Neuronal stem cell (in vitro differentiated cells): ENCODE measurements around the gene MRPL11. TPM values are rescaled to one million over a fixed set of nuclear protein-coding genes. Genes with fewer than 3 reads are reported as not detected.

ENCODE experiments used
- DNase-seq: peaks from one replicate; pipeline ENCODE4 v3.0.0-alpha.2; 2013; ENCODE audit warnings: low spot score
- H2AFZ ChIP-seq: one replicate; pipeline ENCODE4 v1.6.1; 2013; ENCODE audit warnings: mild to moderate bottlenecking, low read length, inconsistent platforms
- H2AK5ac ChIP-seq: 2 replicates; pipeline ENCODE4 v1.6.1; 2013; ENCODE audit warnings: low read depth, mild to moderate bottlenecking, inconsistent platforms, low read length, moderate library complexity, mixed read lengths
- H2BK120ac ChIP-seq: 2 replicates; pipeline ENCODE4 v1.6.1; 2013; ENCODE audit warnings: low read depth, mild to moderate bottlenecking, inconsistent platforms, low read length, moderate library complexity, mixed read lengths
- H2BK12ac ChIP-seq: one replicate; pipeline ENCODE4 v1.6.1; 2013; ENCODE audit warnings: low read length, inconsistent platforms
- H2BK15ac ChIP-seq: 2 replicates; pipeline ENCODE4 v1.6.1; 2013; ENCODE audit warnings: mild to moderate bottlenecking, low read length, inconsistent platforms, mixed read lengths
- H2BK5ac ChIP-seq: one replicate; pipeline ENCODE4 v1.6.1; 2013; ENCODE audit warnings: inconsistent platforms, mild to moderate bottlenecking, low read length, moderate library complexity
- H3K14ac ChIP-seq: one replicate; pipeline ENCODE4 v1.6.1; 2013; ENCODE audit warnings: low read length, inconsistent platforms
- H3K18ac ChIP-seq: 2 replicates; pipeline ENCODE4 v1.6.1; 2013; ENCODE audit warnings: low read length, inconsistent platforms
- H3K23ac ChIP-seq: 2 replicates; pipeline ENCODE4 v1.6.1; 2013; ENCODE audit warnings: low read depth, mild to moderate bottlenecking, mixed read lengths, low read length, inconsistent platforms; ENCODE audit not compliant: poor library complexity
- H3K27ac ChIP-seq: replicated peaks from 3 replicates; pipeline ENCODE4 v1.5.1; 2013; ENCODE audit warnings: low read length, inconsistent platforms
- H3K27me3 ChIP-seq, 3 experiments: 2 replicates each; pipeline ENCODE4 v1.6.1; 2013; ENCODE audit warnings: low read length in 3 of 3, mild to moderate bottlenecking in 2 of 3, inconsistent platforms in 1 of 3, low read depth in 1 of 3, mixed read lengths in 1 of 3, moderate library complexity in 1 of 3; ENCODE audit not compliant: control insufficient read depth in 3 of 3, insufficient read depth in 3 of 3
- H3K36me3 ChIP-seq, 2 donors: replicated peaks in 1 of 2; 2 replicates each; pipeline ENCODE4 v1.6.1; 2013; ENCODE audit warnings: low read length in 2 of 2; ENCODE audit not compliant: control insufficient read depth in 2 of 2, insufficient read depth in 2 of 2
- H3K4ac ChIP-seq: 2 replicates; pipeline ENCODE4 v1.6.1; 2013; ENCODE audit warnings: inconsistent platforms, mild to moderate bottlenecking, low read length, moderate library complexity
- H3K4me1 ChIP-seq, 2 donors: 1 replicate in 1 of 2; 2 replicates in 1 of 2; pipeline ENCODE4 v1.6.1; 2013; ENCODE audit warnings: low read length in 2 of 2, low read depth in 1 of 2; ENCODE audit not compliant: control insufficient read depth in 2 of 2, insufficient read depth in 1 of 2
- H3K4me2 ChIP-seq: one replicate; pipeline ENCODE4 v1.6.1; 2013; ENCODE audit warnings: mild to moderate bottlenecking, low read length, inconsistent platforms; ENCODE audit not compliant: insufficient read depth, poor library complexity, severe bottlenecking
- H3K4me3 ChIP-seq, 2 donors: 2 replicates each; pipeline ENCODE4 v1.5.1; 2013; ENCODE audit warnings: low read length in 2 of 2, mild to moderate bottlenecking in 2 of 2, inconsistent platforms in 1 of 2, moderate library complexity in 1 of 2
- H3K79me1 ChIP-seq: one replicate; pipeline ENCODE4 v1.6.1; 2013; ENCODE audit warnings: low read depth, mild to moderate bottlenecking, inconsistent platforms, low read length, moderate library complexity
- H3K9ac ChIP-seq: one replicate; pipeline ENCODE4 v1.6.1; 2013; ENCODE audit warnings: mild to moderate bottlenecking, low read depth, low read length, inconsistent platforms; ENCODE audit not compliant: poor library complexity
- H3K9me3 ChIP-seq, 2 donors: replicated peaks in 1 of 2; 2 replicates each; pipeline versions ENCODE3 to v1.6.1; 2013; ENCODE audit warnings: low read length in 2 of 2, mild to moderate bottlenecking in 2 of 2, inconsistent platforms in 1 of 2, low read depth in 1 of 2, mixed read lengths in 1 of 2, moderate library complexity in 1 of 2; ENCODE audit not compliant: control insufficient read depth in 2 of 2, insufficient read depth in 1 of 2
- H4K8ac ChIP-seq: one replicate; pipeline ENCODE4 v1.6.1; 2013; ENCODE audit warnings: low read depth, mild to moderate bottlenecking, inconsistent platforms, low read length, moderate library complexity
- H4K91ac ChIP-seq: one replicate; pipeline ENCODE4 v1.6.1; 2013; ENCODE audit warnings: low read length, low read depth, mild to moderate bottlenecking, inconsistent platforms; ENCODE audit not compliant: poor library complexity
- WGBS, 2 donors: extraction: QIAGEN DNeasy Blood & Tissue Kit; methylation state at CpG; one replicate each; pipeline ENCODE4 v1.1.7; 2013; ENCODE audit warnings: missing lambda C conversion rate in 2 of 2, mixed read lengths in 1 of 2; ENCODE audit not compliant: insufficient read length in 2 of 2, insufficient replicate concordance in 1 of 2; ENCODE audit errors: extremely low coverage in 2 of 2; 5-methylcytosine and 5-hydroxymethylcytosine counted together
- polyA plus RNA-seq, 2 experiments: library from polyadenylated mRNA; stranded (reverse); fragments of 200-250 nt; gene quantifications; one replicate each; pipeline ENCODE4 v1.2.3, GENCODE V29; 2013

MRPL11 gene
- 108 TPM for polyA plus RNA-seq (2013, experiment 1 of 2)
- polyA plus RNA-seq (2013, experiment 2 of 2) = 108 TPM

DNA sequence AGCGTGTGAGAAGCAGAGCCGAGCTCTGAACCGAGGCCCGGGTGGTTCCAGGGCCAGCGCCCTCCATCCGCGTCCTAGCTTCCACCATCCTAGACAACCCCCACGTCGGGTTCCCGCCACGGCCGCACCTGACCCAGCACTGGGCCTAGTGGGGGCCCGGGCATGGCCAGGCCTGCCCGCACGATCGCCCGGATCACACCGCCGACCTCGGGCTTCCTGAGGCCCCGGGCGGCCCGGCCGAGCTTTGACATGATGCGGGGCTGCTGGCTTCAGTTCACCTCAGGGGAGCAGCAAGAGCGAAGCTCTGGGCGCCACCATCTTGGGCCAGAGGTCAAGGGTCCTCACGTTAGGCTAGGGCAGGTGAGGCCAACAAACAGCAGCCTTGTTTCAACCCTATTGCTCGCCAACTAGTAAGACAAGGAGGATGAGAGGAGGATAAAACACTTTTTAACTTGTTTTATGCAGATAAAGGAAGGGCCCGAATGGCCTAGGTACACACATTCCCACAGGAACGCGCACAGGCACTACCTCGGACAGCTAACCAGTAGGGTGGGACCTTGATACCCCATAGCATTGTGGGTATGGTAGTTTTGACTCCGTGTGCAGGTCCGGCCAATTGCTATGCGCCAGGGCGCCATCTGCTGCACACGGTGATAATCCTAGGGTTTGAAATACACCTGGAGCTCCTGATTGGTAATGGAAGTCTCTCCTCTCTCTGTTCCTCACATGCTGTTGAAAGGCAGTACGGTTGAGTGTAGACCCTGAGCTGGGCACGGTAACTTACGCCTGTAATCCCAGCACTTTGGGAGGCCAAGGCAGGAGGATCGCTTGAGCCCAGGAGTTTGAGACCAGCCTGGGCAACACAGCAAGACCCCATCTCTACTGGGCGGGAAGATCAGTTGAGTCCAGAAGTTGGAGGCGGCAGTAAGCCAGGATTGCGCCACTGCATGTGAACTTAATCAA is at the start of gene MRPL11:
MRPL11 (minus strand) TSS at position 345 of the 963 bp plus-strand sequence; CDS start at position 251, 94 bp downstream.
- no peak within 1 kb of the TSS for H2BK120ac ChIP-seq

DNA sequence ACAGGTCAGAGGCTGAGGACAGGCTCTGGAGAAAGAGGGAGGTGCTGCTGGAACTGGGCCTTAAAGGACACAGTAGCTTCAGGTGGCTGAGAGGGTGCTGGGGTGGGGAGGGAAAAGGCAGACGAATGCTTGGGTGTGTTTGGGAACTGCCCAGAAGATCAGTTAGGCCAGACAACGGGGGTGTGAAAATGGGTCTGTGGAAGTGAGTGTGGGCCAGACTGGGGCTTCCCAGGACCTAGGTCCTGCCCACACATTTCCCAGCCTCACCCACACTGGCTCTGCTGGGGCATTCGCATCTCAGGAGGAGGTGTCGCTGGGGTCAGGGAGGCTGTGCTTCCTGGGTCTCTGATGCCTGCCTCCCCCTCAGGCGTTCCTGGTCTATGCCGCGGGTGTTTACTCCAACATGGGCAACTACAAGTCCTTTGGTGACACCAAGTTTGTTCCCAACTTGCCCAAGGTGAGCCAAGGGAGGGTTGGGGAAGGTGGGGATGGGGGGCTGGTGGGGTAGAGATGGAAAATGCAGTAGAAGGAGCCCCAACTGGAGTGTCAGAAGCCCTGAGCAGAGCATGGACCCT is 46.2 kb upstream of the MRPL11 start:
- Histone ChIP-seq H3K4me2 (no peak overlapping the region), H3K14ac (no peak overlapping the region), H4K8ac (no peak overlapping the region), H3K9me3 (no peaks in the 10 kb centered on the region), H2BK12ac (no peak overlapping the region), H3K23ac (no peak overlapping the region), H3K79me1 (peaks cover 6% of the 10 kb centered on the region), H3K4ac (no peak overlapping the region), H4K91ac (no peak overlapping the region), H3K18ac (no peak overlapping the region), H2AK5ac (no peak overlapping the region), H3K9ac (no peak overlapping the region), H3K27ac (no peak overlapping the region), H2BK120ac (no peak overlapping the region), H3K27me3 (no peaks in the 10 kb centered on the region), H2AFZ (no peak overlapping the region), H2BK5ac (no peak overlapping the region), H3K4me3 (no peak overlapping the region), H2BK15ac (no peak overlapping the region), H3K36me3 (peaks cover 23 to 52% of the 10 kb centered on the region in 2 donors), H3K4me1 (no peaks in the 10 kb centered on the region)
- no CpG with 5 or more reads among the region's 7 CpGs for WGBS, 2 donors
- DNase-seq = no peak

More for the DNA sequence above, at the start of gene MRPL11:
- Histone ChIP-seq H3K79me1 (peaks cover 4% of the 10 kb centered on the region), H3K4ac (no peak within 1 kb of the TSS), H3K9me3 (peaks cover 0 to 6% of the 10 kb centered on the region in 2 donors), H4K91ac (no peak within 1 kb of the TSS), H3K9ac (peak within 1 kb of the TSS; percentile 79), H3K4me1 (peaks cover 0 to 3% of the 10 kb centered on the region in 2 donors), H3K4me2 (peak within 1 kb of the TSS; percentile 74), H4K8ac (peak within 1 kb of the TSS; percentile 29), H3K23ac (no peak within 1 kb of the TSS), H2BK15ac (peak within 1 kb of the TSS; percentile 35), H3K18ac (peak within 1 kb of the TSS; percentile 77), H3K14ac (no peak within 1 kb of the TSS), H2BK5ac (peak within 1 kb of the TSS; percentile 85), H2AFZ (peak within 1 kb of the TSS; percentile 87), H3K36me3 (peaks cover 15 to 25% of the 10 kb centered on the region in 2 donors), H3K27ac (peak within 1 kb of the TSS; percentile 39), H3K27me3 (no peaks in the 10 kb centered on the region), H2AK5ac (no peak within 1 kb of the TSS), H2BK12ac (no peak within 1 kb of the TSS), H3K4me3 (peak within 1 kb of the TSS; percentile 79 to 86)
- DNase-seq = peak; percentile 87
- no CpG with 5 or more reads among the region's 45 CpGs for WGBS, 2 donors

DNA sequence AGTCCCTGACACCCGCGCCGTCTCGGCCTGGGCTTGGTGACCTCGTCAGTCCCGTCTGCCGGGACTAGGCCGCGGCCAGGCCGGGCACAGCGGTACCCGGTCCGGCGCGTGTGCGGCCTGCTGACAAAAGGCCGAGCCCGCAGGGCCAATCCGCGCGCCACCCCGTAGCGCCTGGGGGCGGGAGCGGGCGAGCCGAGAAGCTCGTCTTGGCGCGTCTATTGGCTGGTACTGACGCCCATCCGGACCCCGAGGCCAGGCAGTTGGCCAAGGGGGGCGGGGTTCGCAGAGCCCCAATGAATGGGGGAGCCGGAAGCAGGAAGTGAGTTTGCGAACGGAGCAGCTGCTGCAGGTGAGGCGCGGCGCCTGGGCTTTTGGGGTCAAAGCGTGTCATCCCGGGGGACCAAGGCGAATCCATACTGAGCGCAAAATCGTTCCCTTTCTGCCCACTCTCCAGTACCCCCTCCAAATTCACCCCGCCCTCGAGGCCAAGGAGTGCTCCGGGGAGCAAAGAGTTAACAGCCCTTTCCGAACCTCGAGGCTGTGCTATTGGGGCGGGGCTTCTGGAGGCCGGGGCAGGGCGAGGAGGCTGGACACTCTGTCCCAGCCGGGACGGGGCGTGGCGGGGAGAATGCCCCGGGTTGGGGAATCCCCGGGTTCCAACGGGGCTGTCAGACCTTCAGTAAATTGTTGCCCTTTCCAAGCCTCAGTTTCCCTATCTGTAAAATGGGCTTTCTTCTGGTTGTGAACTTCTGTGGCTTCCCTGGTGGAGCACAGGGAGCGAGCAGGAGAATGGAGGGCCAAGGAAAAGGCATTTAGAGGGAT is 41.7 kb upstream of the MRPL11 start, which contains the start of gene DPP3:
DPP3 (plus strand) TSS at position 318 of the 822 bp plus-strand sequence. CDS start 1,767 bp downstream, outside the sequence.
- H3K14ac ChIP-seq = no peak within 1 kb of the TSS
- H2BK5ac ChIP-seq = peak within 1 kb of the TSS; percentile 84
- no peak within 1 kb of the TSS for H4K8ac ChIP-seq
- H3K9me3 ChIP-seq = no peaks in the 10 kb centered on the region
- peaks cover 7 to 26% of the 10 kb centered on the region in 2 donors for H3K36me3 ChIP-seq
- H2BK15ac ChIP-seq = no peak within 1 kb of the TSS
- H3K27me3 ChIP-seq = no peaks in the 10 kb centered on the region
- H3K9ac ChIP-seq = peak within 1 kb of the TSS; percentile 91
- H4K91ac ChIP-seq = peak within 1 kb of the TSS; percentile 7
- peak within 1 kb of the TSS; percentile 95 for H2AK5ac ChIP-seq
- peak within 1 kb of the TSS; percentile 92 for H3K4me3 ChIP-seq
- no CpG with 5 or more reads among the region's 62 CpGs for WGBS, 2 donors
- H2AFZ ChIP-seq = peak within 1 kb of the TSS; percentile 90
- peak within 1 kb of the TSS; percentile 85 for H3K27ac ChIP-seq
- peak within 1 kb of the TSS; percentile 39 for H3K4ac ChIP-seq
- H2BK12ac ChIP-seq = no peak within 1 kb of the TSS
- DNase-seq = peak; percentile 96
- no peak within 1 kb of the TSS for H2BK120ac ChIP-seq
- peaks cover 0 to 15% of the 10 kb centered on the region in 2 donors for H3K4me1 ChIP-seq
- H3K18ac ChIP-seq = peak within 1 kb of the TSS; percentile 94
- H3K23ac ChIP-seq = peak within 1 kb of the TSS; percentile 50
- H3K4me2 ChIP-seq = peak within 1 kb of the TSS; percentile 81
- peaks cover 4% of the 10 kb centered on the region for H3K79me1 ChIP-seq
